Mesenchymal stem cell (in vitro differentiated cells and primary cell): ENCODE measurements around the gene GPBAR1.
A peak's percentile ranks its signal among the peaks of the same experiment; 100 is the strongest.

Experiments
- DNase-seq: peaks from one replicate; pipeline ENCODE4 v3.0.0-alpha.2; 2013
- H2AFZ ChIP-seq: one replicate; pipeline ENCODE4 v1.6.1; 2013; ENCODE audit warnings: low read depth, mild to moderate bottlenecking, control low read depth, inconsistent platforms, low read length, moderate library complexity
- H2AK5ac ChIP-seq: 2 replicates; pipeline ENCODE4 v1.6.1; 2013; ENCODE audit warnings: low read length, moderate library complexity, mild to moderate bottlenecking, inconsistent platforms; ENCODE audit not compliant: severe bottlenecking
- H2BK120ac ChIP-seq: one replicate; pipeline ENCODE4 v1.6.1; 2013; ENCODE audit warnings: low read depth, mild to moderate bottlenecking, inconsistent platforms, low read length, moderate library complexity
- H2BK12ac ChIP-seq, 2 experiments: one replicate each; pipeline ENCODE4 v1.6.1; 2013; ENCODE audit warnings: inconsistent platforms in 2 of 2, low read length in 2 of 2, mild to moderate bottlenecking in 2 of 2, moderate library complexity in 2 of 2, control low read depth in 1 of 2
- H2BK15ac ChIP-seq: one replicate; pipeline ENCODE4 v1.6.1; 2013; ENCODE audit warnings: mild to moderate bottlenecking, low read depth, inconsistent platforms; ENCODE audit not compliant: poor library complexity, severe bottlenecking
- H2BK5ac ChIP-seq: 2 replicates; pipeline ENCODE4 v1.6.1; 2013; ENCODE audit warnings: low read depth, mild to moderate bottlenecking, low read length, control low read depth, inconsistent platforms; ENCODE audit not compliant: poor library complexity, severe bottlenecking
- H3K14ac ChIP-seq, 2 experiments: one replicate each; pipeline ENCODE4 v1.6.1; 2013; ENCODE audit warnings: inconsistent platforms in 2 of 2, low read length in 2 of 2, control low read depth in 1 of 2, mild to moderate bottlenecking in 1 of 2, moderate library complexity in 1 of 2
- H3K18ac ChIP-seq, 2 experiments: one replicate each; pipeline ENCODE4 v1.6.1; 2013; ENCODE audit warnings: inconsistent platforms in 2 of 2, low read length in 2 of 2, control low read depth in 1 of 2, low read depth in 1 of 2, mild to moderate bottlenecking in 1 of 2
- H3K23ac ChIP-seq, 2 experiments: one replicate each; pipeline ENCODE4 v1.6.1; 2013; ENCODE audit warnings: inconsistent platforms in 2 of 2, low read length in 2 of 2, mild to moderate bottlenecking in 2 of 2, moderate library complexity in 2 of 2, control low read depth in 1 of 2
- H3K27ac ChIP-seq: 2 replicates; pipeline ENCODE4 v1.5.1; 2013; ENCODE audit warnings: mild to moderate bottlenecking, moderate library complexity, low read length, control low read depth, inconsistent platforms; ENCODE audit not compliant: poor library complexity, severe bottlenecking
- H3K27me3 ChIP-seq, 2 experiments: 2 replicates each; pipeline versions ENCODE4 v1.6.1 to v1.7.0; 2013; ENCODE audit warnings: low read length in 2 of 2, mild to moderate bottlenecking in 2 of 2, moderate library complexity in 2 of 2, control low read depth in 1 of 2, inconsistent platforms in 1 of 2; ENCODE audit not compliant: control insufficient read depth in 1 of 2, insufficient read depth in 1 of 2
- H3K36me3 ChIP-seq, 2 experiments: 2 replicates each; pipeline versions ENCODE4 v1.6.1 to v1.7.0; 2013; ENCODE audit warnings: low read length in 2 of 2, control low read depth in 1 of 2, inconsistent platforms in 1 of 2, low read depth in 1 of 2, mild to moderate bottlenecking in 1 of 2; ENCODE audit not compliant: insufficient read depth in 2 of 2, control insufficient read depth in 1 of 2
- H3K4ac ChIP-seq, 2 experiments: one replicate each; pipeline ENCODE4 v1.6.1; 2013; ENCODE audit warnings: inconsistent platforms in 2 of 2, low read length in 2 of 2, mild to moderate bottlenecking in 2 of 2, moderate library complexity in 2 of 2, control low read depth in 1 of 2, low read depth in 1 of 2
- H3K4me1 ChIP-seq: 2 replicates; pipeline ENCODE4 v1.6.1; 2013; ENCODE audit warnings: low read depth, low read length, control low read depth; ENCODE audit not compliant: control insufficient read depth, insufficient read depth
- H3K4me2 ChIP-seq: 2 replicates; pipeline ENCODE4 v1.6.1; 2013; ENCODE audit warnings: low read length, mild to moderate bottlenecking, inconsistent platforms; ENCODE audit not compliant: poor library complexity, severe bottlenecking
- H3K4me3 ChIP-seq, 2 experiments: 2 replicates each; pipeline versions ENCODE4 v1.5.1 to v1.7.0; 2013; ENCODE audit warnings: low read length in 2 of 2, mild to moderate bottlenecking in 2 of 2, control low read depth in 1 of 2, low read depth in 1 of 2; ENCODE audit not compliant: insufficient read depth in 1 of 2
- H3K79me1 ChIP-seq: replicated peaks from 2 replicates; pipeline ENCODE4 v1.6.1; 2013; ENCODE audit warnings: mild to moderate bottlenecking, control low read depth, low read length, inconsistent platforms; ENCODE audit not compliant: poor library complexity, severe bottlenecking
- H3K9ac ChIP-seq: 2 replicates; pipeline ENCODE4 v1.7.0; 2013; ENCODE audit warnings: mild to moderate bottlenecking, low read length, moderate library complexity
- H3K9me3 ChIP-seq: 2 replicates; pipeline ENCODE4 v1.7.0; 2013; ENCODE audit warnings: mild to moderate bottlenecking, low read length; ENCODE audit not compliant: control insufficient read depth
- H4K8ac ChIP-seq: one replicate; pipeline ENCODE4 v1.6.1; 2013; ENCODE audit warnings: inconsistent platforms, mild to moderate bottlenecking, low read length, moderate library complexity
- H4K91ac ChIP-seq: one replicate; pipeline ENCODE4 v1.6.1; 2013; ENCODE audit warnings: mild to moderate bottlenecking, low read length, inconsistent platforms
- WGBS: methylation state at CpG from one replicate; pipeline ENCODE4 v1.1.7; 2013; ENCODE audit warnings: mixed read lengths; 5-methylcytosine and 5-hydroxymethylcytosine counted together

GPBAR1 gene

DNA sequence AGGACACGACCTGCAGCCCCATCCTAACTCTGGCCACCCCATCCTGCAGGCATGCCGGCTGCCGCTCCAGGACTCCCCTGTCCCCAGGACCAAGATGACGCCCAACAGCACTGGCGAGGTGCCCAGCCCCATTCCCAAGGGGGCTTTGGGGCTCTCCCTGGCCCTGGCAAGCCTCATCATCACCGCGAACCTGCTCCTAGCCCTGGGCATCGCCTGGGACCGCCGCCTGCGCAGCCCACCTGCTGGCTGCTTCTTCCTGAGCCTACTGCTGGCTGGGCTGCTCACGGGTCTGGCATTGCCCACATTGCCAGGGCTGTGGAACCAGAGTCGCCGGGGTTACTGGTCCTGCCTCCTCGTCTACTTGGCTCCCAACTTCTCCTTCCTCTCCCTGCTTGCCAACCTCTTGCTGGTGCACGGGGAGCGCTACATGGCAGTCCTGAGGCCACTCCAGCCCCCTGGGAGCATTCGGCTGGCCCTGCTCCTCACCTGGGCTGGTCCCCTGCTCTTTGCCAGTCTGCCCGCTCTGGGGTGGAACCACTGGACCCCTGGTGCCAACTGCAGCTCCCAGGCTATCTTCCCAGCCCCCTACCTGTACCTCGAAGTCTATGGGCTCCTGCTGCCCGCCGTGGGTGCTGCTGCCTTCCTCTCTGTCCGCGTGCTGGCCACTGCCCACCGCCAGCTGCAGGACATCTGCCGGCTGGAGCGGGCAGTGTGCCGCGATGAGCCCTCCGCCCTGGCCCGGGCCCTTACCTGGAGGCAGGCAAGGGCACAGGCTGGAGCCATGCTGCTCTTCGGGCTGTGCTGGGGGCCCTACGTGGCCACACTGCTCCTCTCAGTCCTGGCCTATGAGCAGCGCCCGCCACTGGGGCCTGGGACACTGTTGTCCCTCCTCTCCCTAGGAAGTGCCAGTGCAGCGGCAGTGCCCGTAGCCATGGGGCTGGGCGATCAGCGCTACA is 2.1 kb downstream of the GPBAR1 start:
- no peaks in the 10 kb centered on the region for H3K27me3 ChIP-seq
- peak overlapping the region in 1 of 2 experiments; percentile 75 for H2BK12ac ChIP-seq
- peak overlapping the region; percentile 46 for H2BK15ac ChIP-seq
- H3K14ac ChIP-seq: peak overlapping the region in 1 of 2 experiments; percentile 27
- no peak overlapping the region for H3K9ac ChIP-seq
- H3K36me3 ChIP-seq: peaks cover 47 to 60% of the 10 kb centered on the region in 2 experiments
- no peaks in the 10 kb centered on the region for H3K9me3 ChIP-seq
- 97% methylated on average over 39 of the region's 39 CpGs for WGBS
- H3K4me3 ChIP-seq: no peak overlapping the region
- H3K27ac ChIP-seq: no peak overlapping the region
- H3K4me1 ChIP-seq: peaks cover 35% of the 10 kb centered on the region
- no peak overlapping the region for H2AK5ac ChIP-seq
- no peak overlapping the region for H2AFZ ChIP-seq
- peak overlapping the region; percentile 43 for H4K91ac ChIP-seq
- peak overlapping the region; percentile 8 to 10 for H3K4ac ChIP-seq
- peaks cover 33% of the 10 kb centered on the region for H3K79me1 ChIP-seq
- H3K4me2 ChIP-seq: no peak overlapping the region
- H2BK120ac ChIP-seq: no peak overlapping the region
- no peak overlapping the region for H2BK5ac ChIP-seq
- no peak overlapping the region for H3K18ac ChIP-seq
- no peak overlapping the region for H3K23ac ChIP-seq
- H4K8ac ChIP-seq: no peak overlapping the region
- DNase-seq: no peak

DNA sequence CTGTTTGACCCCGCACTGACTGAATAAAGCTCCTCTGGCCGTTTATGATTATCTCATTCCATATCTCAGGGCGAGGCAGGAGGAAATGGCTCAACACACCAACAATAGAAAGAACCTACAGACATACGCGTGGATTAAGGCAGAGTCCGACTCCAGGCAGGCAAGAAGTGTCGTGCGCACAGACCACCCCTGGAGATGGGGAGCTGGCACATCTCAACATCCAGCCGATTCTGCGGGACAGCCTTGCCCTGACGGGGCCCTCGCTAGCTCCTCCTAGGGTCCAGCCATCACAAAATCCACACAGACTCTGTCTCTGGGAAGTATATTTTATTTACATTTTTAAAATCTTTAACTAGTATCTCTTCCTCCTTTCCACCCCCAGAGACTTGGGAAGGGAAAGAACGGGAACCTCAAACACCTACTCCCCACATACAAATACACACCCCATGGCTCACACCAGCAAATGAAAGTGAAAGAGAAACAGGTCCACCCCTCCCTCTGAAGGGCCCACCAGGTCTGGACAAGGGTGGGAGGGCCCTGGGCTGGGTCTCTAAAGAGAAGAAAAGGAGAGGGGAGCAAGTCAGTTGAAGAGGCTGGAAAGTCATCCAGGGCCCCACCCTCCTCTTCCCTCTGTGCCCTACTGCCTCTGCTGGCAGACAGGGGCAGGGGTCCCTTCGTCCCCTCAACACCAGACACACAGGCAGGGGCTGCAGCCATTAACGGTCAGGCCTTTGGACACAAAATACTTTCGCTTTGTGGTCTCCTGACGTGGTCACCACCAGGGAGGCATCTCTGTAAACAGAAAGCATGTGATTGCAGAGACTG is 3.2 kb downstream of the GPBAR1 start:
- Histone ChIP-seq H2AK5ac (no peak overlapping the region), H3K23ac (no peak overlapping the region), H3K14ac (no peak overlapping the region), H2BK12ac (no peak overlapping the region), H3K4me2 (no peak overlapping the region), H4K8ac (no peak overlapping the region), H3K36me3 (peaks cover 47 to 60% of the 10 kb centered on the region in 2 experiments), H3K18ac (no peak overlapping the region), H2AFZ (no peak overlapping the region), H2BK5ac (no peak overlapping the region), H2BK120ac (no peak overlapping the region), H3K4ac (no peak overlapping the region), H3K79me1 (peaks cover 33% of the 10 kb centered on the region), H3K27me3 (no peaks in the 10 kb centered on the region), H3K4me1 (peaks cover 29% of the 10 kb centered on the region), H3K9me3 (no peaks in the 10 kb centered on the region), H3K4me3 (no peak overlapping the region), H2BK15ac (no peak overlapping the region), H4K91ac (peak overlapping the region; percentile 63), H3K9ac (no peak overlapping the region), H3K27ac (no peak overlapping the region)
- 90% methylated on average over 13 of the region's 17 CpGs for WGBS
- peak; percentile 51 for DNase-seq

DNA sequence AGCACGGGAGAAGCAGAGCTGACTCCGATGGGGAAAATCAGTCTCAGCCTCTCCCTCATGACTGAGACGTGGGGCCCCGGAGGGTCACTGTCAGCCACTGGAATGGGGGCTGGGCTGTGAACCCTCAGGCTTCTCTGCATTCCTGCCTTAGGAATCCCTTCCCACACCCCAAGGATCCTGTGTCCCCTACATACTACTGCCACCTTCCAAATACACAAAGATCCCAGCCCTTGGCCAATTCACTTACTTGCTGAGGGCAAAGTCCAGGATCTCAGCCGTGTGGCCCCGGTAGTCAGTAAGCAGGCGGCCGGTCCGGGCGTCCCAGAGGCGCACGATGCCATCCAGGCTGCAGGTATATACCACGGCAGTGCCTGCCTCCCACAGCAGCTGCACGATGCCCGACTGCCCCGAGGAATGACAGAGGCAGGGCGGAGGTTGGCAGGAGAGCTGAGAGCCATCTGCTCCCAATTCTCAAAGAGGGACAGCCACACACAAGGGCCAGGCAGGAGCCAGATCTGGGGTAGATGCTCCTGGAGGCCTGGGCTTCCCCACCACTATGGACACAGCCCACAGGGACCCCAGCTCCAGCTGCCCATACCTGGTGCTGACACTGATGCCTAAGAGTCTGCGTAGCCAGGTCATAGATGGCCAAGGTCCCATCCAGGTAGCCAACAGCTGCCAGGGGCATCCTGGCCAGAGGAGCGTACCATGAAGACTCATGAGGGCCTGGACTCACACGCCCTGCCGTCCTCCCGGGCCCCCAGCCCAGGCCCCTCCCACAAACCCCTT is 4.2 kb downstream of the GPBAR1 start:
- Histone ChIP-seq H4K91ac (no peak overlapping the region), H2AK5ac (no peak overlapping the region), H3K18ac (no peak overlapping the region), H2BK12ac (no peak overlapping the region), H2BK15ac (no peak overlapping the region), H2BK5ac (no peak overlapping the region), H3K23ac (no peak overlapping the region), H3K9me3 (no peaks in the 10 kb centered on the region), H3K36me3 (peaks cover 47 to 60% of the 10 kb centered on the region in 2 experiments), H3K27ac (no peak overlapping the region), H3K4ac (no peak overlapping the region), H3K4me2 (no peak overlapping the region), H3K79me1 (peaks cover 33% of the 10 kb centered on the region), H4K8ac (no peak overlapping the region), H3K27me3 (no peaks in the 10 kb centered on the region), H3K4me3 (no peak overlapping the region), H3K9ac (no peak overlapping the region), H2BK120ac (no peak overlapping the region), H3K14ac (no peak overlapping the region), H2AFZ (no peak overlapping the region), H3K4me1 (peaks cover 29% of the 10 kb centered on the region)
- DNase-seq: no peak
- WGBS: 97% methylated on average over 22 of the region's 22 CpGs
